HG02840 (cell line): ENCODE data around the gene MYO3A.

Experiments
- ATAC-seq: cut with Tn5 transposase; IDR thresholded peaks from one replicate; pipeline ENCODE4 v1.9.1; 2021; ENCODE audit warnings: mild to moderate bottlenecking, moderate library complexity, moderate number of reproducible peaks; ENCODE audit not compliant: unreplicated experiment, low FRiP score

The MYO3A gene

GRCh38 chr10:26251925-26252324, 317.9 kb downstream of the MYO3A start:
- no peak for ATAC-seq

- no peak for ATAC-seq
Measured at GRCh38 chr10:26254616-26255015, 320.6 kb downstream of the MYO3A start.

GRCh38 chr10:26259341-26259740, 325.3 kb downstream of the MYO3A start:
- no peak for ATAC-seq
